H1 (cell line): ENCODE data around the gene PDK4. TPM values are rescaled to one million over a fixed set of nuclear protein-coding genes. Genes with fewer than 3 reads are reported as not detected.

Experiments used
- CTCF ChIA-PET: fragments of 300-600 bp; sonication (Branson Sonifier 250); formaldehyde crosslinking; loops from one replicate; lab custom pipeline; 2021; ENCODE audit not compliant: partially characterized antibody; lab: Charles Lee
- POLR2A ChIA-PET: fragments of 300-600 bp; sonication (Branson Sonifier 250); formaldehyde crosslinking; loops from one replicate; lab custom pipeline; 2021; ENCODE audit warnings: inconsistent platforms; ENCODE audit not compliant: partially characterized antibody; lab: Charles Lee
- DNase-seq, 2 experiments: peaks; one replicate each; pipeline versions ENCODE4 v3.0.0 to v3.0.0-alpha.2; 2010 to 2022; ENCODE audit warnings: low spot score in 2 of 2, low read depth in 1 of 2, mixed read lengths in 1 of 2
- FAIRE-seq: peaks from 2 replicates; lab custom pipeline; 2011; peaks lifted over from hg19 to GRCh38; lab: Jason Lieb, UNC
- H2AFZ ChIP-seq: 2 replicates; pipeline ENCODE4 v1.8.1; 2012; ENCODE audit warnings: low read length, inconsistent platforms
- H2AK5ac ChIP-seq: 2 replicates; pipeline ENCODE4 v1.6.1; 2013; ENCODE audit warnings: low read depth, low read length
- H2BK120ac ChIP-seq: replicated peaks from 2 replicates; pipeline ENCODE3; 2013; ENCODE audit warnings: low read depth, low read length, inconsistent platforms
- H2BK12ac ChIP-seq: 2 replicates; pipeline ENCODE4 v1.6.1; 2013; ENCODE audit warnings: low read depth, low read length
- H2BK15ac ChIP-seq: 2 replicates; pipeline ENCODE4 v1.6.1; 2013; ENCODE audit warnings: low read length
- H2BK20ac ChIP-seq: 2 replicates; pipeline ENCODE4 v1.6.1; 2013; ENCODE audit warnings: low read length
- H2BK5ac ChIP-seq: 2 replicates; pipeline ENCODE4 v1.6.1; 2013; ENCODE audit warnings: low read depth, low read length
- H3K14ac ChIP-seq: 2 replicates; pipeline ENCODE4 v1.6.1; 2013; ENCODE audit warnings: inconsistent platforms; ENCODE audit not compliant: insufficient read length
- H3K18ac ChIP-seq: 2 replicates; pipeline ENCODE4 v1.6.1; 2013; ENCODE audit warnings: low read length; ENCODE audit errors: extremely low read depth
- H3K23ac ChIP-seq: 2 replicates; pipeline ENCODE4 v1.6.1; 2013; ENCODE audit warnings: inconsistent platforms; ENCODE audit not compliant: insufficient read length
- H3K23me2 ChIP-seq: 2 replicates; pipeline ENCODE4 v1.6.1; 2013; ENCODE audit warnings: low read depth, low read length
- H3K27ac ChIP-seq: 2 replicates; pipeline ENCODE4 v1.6.1; 2011; ENCODE audit warnings: low read depth, low read length, inconsistent platforms
- H3K27me3 ChIP-seq, 4 experiments: replicated peaks in 1 of 4; 1 replicate in 1 of 4; 2 replicates in 3 of 4; pipeline versions ENCODE4 v1.6.1 to v1.8.1; 2011 to 2013; ENCODE audit warnings: low read length in 3 of 4, mild to moderate bottlenecking in 3 of 4, inconsistent platforms in 2 of 4, mixed read lengths in 2 of 4, moderate library complexity in 1 of 4; ENCODE audit not compliant: control insufficient read depth in 3 of 4, insufficient read depth in 3 of 4; ENCODE audit errors: extremely low read depth in 1 of 4
- H3K36me3 ChIP-seq, 4 experiments: 2 replicates each; pipeline versions ENCODE4 v1.6.1 to v1.8.1; 2011 to 2013; ENCODE audit warnings: mild to moderate bottlenecking in 4 of 4, low read length in 3 of 4, moderate library complexity in 2 of 4, control low read depth in 1 of 4, inconsistent platforms in 1 of 4; ENCODE audit not compliant: insufficient read depth in 4 of 4, control insufficient read depth in 2 of 4
- H3K4ac ChIP-seq: replicated peaks from 2 replicates; pipeline ENCODE3; 2013; ENCODE audit warnings: low read length, low read depth, mixed read lengths, inconsistent platforms; ENCODE audit not compliant: insufficient read length
- H3K4me1 ChIP-seq, 4 experiments: replicated peaks in 1 of 4; 1 replicate in 1 of 4; 2 replicates in 3 of 4; pipeline versions ENCODE4 v1.6.1 to v1.8.1; 2011 to 2013; ENCODE audit warnings: low read length in 3 of 4, inconsistent platforms in 2 of 4, mixed read lengths in 1 of 4; ENCODE audit not compliant: insufficient read depth in 4 of 4, control insufficient read depth in 3 of 4
- H3K4me2 ChIP-seq, 2 experiments: 2 replicates each; pipeline versions ENCODE4 v1.6.1 to v1.8.1; 2011 to 2013; ENCODE audit warnings: low read depth in 2 of 2, low read length in 2 of 2, control low read depth in 1 of 2, inconsistent platforms in 1 of 2, mild to moderate bottlenecking in 1 of 2; ENCODE audit not compliant: insufficient read depth in 1 of 2
- H3K4me3 ChIP-seq, 4 experiments: fragments of 200-600, 300-600 bp in 1 of 4; sonication (generic), shearing (Covaris generic), sonication (Bioruptor Twin) in 1 of 4; 2 replicates each; pipeline versions ENCODE4 v1.5.1 to v1.8.1; 2011 to 2016; ENCODE audit warnings: low read length in 4 of 4, low read depth in 3 of 4, control low read depth in 2 of 4, inconsistent platforms in 2 of 4, mild to moderate bottlenecking in 2 of 4, mixed read lengths in 1 of 4, moderate library complexity in 1 of 4; ENCODE audit not compliant: insufficient read depth in 2 of 4; ENCODE audit errors: extremely low read depth in 1 of 4
- H3K56ac ChIP-seq: replicated peaks from 2 replicates; pipeline ENCODE3; 2013; ENCODE audit warnings: low read depth, mild to moderate bottlenecking, mixed read lengths, low read length, inconsistent platforms; ENCODE audit not compliant: insufficient read length
- H3K79me1 ChIP-seq: 2 replicates; pipeline ENCODE4 v1.6.1; 2013; ENCODE audit warnings: low read depth, low read length, control low read depth
- H3K79me2 ChIP-seq, 2 experiments: 2 replicates each; pipeline versions ENCODE4 v1.6.1 to v1.8.1; 2012 to 2013; ENCODE audit warnings: low read length in 2 of 2, mild to moderate bottlenecking in 2 of 2, inconsistent platforms in 1 of 2; ENCODE audit not compliant: insufficient read depth in 2 of 2, control insufficient read depth in 1 of 2
- H3K9ac ChIP-seq, 4 experiments: replicated peaks in 1 of 4; 1 replicate in 1 of 4; 2 replicates in 3 of 4; pipeline versions ENCODE4 v1.6.1 to v1.8.1; 2011 to 2013; ENCODE audit warnings: low read depth in 3 of 4, low read length in 3 of 4, control low read depth in 2 of 4, mild to moderate bottlenecking in 2 of 4, moderate library complexity in 2 of 4, inconsistent platforms in 1 of 4; ENCODE audit errors: extremely low read depth in 1 of 4
- H3K9me3 ChIP-seq, 2 experiments: 2 replicates each; pipeline versions ENCODE4 v1.6.1 to v1.8.1; 2012 to 2013; ENCODE audit warnings: mild to moderate bottlenecking in 2 of 2, moderate library complexity in 2 of 2, control low read depth in 1 of 2, inconsistent platforms in 1 of 2, low read depth in 1 of 2, low read length in 1 of 2, mixed read lengths in 1 of 2; ENCODE audit not compliant: insufficient read depth in 2 of 2
- H4K20me1 ChIP-seq, 2 experiments: replicated peaks in 1 of 2; 2 replicates each; pipeline versions ENCODE3 to v1.8.1; 2011 to 2013; ENCODE audit warnings: inconsistent platforms in 2 of 2, low read length in 2 of 2, mild to moderate bottlenecking in 1 of 2; ENCODE audit not compliant: insufficient read depth in 2 of 2, control insufficient read depth in 1 of 2
- H4K5ac ChIP-seq: 2 replicates; pipeline ENCODE4 v1.6.1; 2013; ENCODE audit warnings: low read length, low read depth, mixed read lengths, inconsistent platforms; ENCODE audit not compliant: insufficient read length
- H4K8ac ChIP-seq: 2 replicates; pipeline ENCODE4 v1.8.0; 2013; ENCODE audit warnings: mild to moderate bottlenecking, moderate library complexity, low read length, inconsistent platforms; ENCODE audit not compliant: insufficient read depth; ENCODE audit errors: extremely low read depth
- H4K91ac ChIP-seq: replicated peaks from 2 replicates; pipeline ENCODE3; 2013; ENCODE audit warnings: low read length, mixed read lengths, inconsistent platforms; ENCODE audit not compliant: insufficient read length
- BACH1 ChIP-seq: IDR thresholded peaks from 2 replicates; pipeline ENCODE4 v1.6.1; 2012; ENCODE audit warnings: low read length, improper control_type of control experiment
- BCL11A ChIP-seq, 2 experiments: IDR thresholded peaks; one replicate each; pipeline ENCODE4 v1.6.1; 2011; ENCODE audit warnings: low read depth in 2 of 2, low read length in 2 of 2, mild to moderate bottlenecking in 2 of 2
- E2F6 ChIP-seq: IDR thresholded peaks from 2 replicates; pipeline ENCODE4 v1.6.1; 2012; ENCODE audit warnings: inconsistent platforms
- GTF2F1 ChIP-seq: IDR thresholded peaks from 2 replicates; pipeline ENCODE4 v1.6.1; 2012; ENCODE audit warnings: low read depth, low read length, improper control_type of control experiment, borderline replicate concordance
- KDM1A ChIP-seq: fragments of 200-600, 300-600 bp; sonication (generic); IDR thresholded peaks from 2 replicates; pipeline ENCODE4 v1.7.1; 2016; ENCODE audit warnings: mild to moderate bottlenecking, low read length, borderline replicate concordance
- KDM4A ChIP-seq: IDR thresholded peaks from one replicate; pipeline ENCODE4 v1.7.1; 2012; ENCODE audit warnings: low read depth, mild to moderate bottlenecking, moderate library complexity, low read length, inconsistent platforms; ENCODE audit not compliant: severe bottlenecking
- RFX5 ChIP-seq: IDR thresholded peaks from 2 replicates; pipeline ENCODE4 v1.6.1; 2011; ENCODE audit warnings: low read depth, low read length, improper control_type of control experiment, borderline replicate concordance
- SIN3A ChIP-seq, 2 experiments: IDR thresholded peaks in 1 of 2; conservative IDR thresholded peaks in 1 of 2; 2 replicates each; pipeline ENCODE4 v1.6.1; 2011 to 2012; ENCODE audit warnings: low read length in 2 of 2, improper control_type of control experiment in 1 of 2, low read depth in 1 of 2, mild to moderate bottlenecking in 1 of 2
- SRF ChIP-seq: IDR thresholded peaks from 2 replicates; pipeline ENCODE4 v1.6.1; 2011; ENCODE audit warnings: mild to moderate bottlenecking, low read depth, low read length, moderate library complexity
- WGBS, 2 experiments: shearing (Covaris generic) in 1 of 2; methylation state at CpG; one replicate each; pipeline versions ENCODE4 v1.1.6 to v1.1.7; 2013 to 2015; ENCODE audit warnings: low lambda C conversion rate in 2 of 2, mixed read lengths in 2 of 2, inconsistent platforms in 1 of 2, low coverage in 1 of 2, missing lambda C conversion rate in 1 of 2; ENCODE audit not compliant: insufficient replicate concordance in 2 of 2, insufficient coverage in 1 of 2, insufficient read length in 1 of 2; ENCODE audit errors: extremely low coverage in 1 of 2, missing lambda C conversion rate in 1 of 2; 5-methylcytosine and 5-hydroxymethylcytosine counted together
- polyA plus RNA-seq, 7 experiments: library from polyadenylated mRNA; depleted of rRNA in 3 of 7; stranded (reverse) in 5 of 7; unstranded in 2 of 7; fragments of >200 nt in 5 of 7; fragments of 200-250 nt in 2 of 7; gene quantifications; 1 replicate in 5 of 7; 2 replicates in 1 of 7; 4 replicates in 1 of 7; pipeline versions ENCODE4 v1.2.1 to v1.2.3, GENCODE V29; 2011 to 2013; ENCODE audit warnings: missing spikeins in 2 of 7, mixed read lengths in 2 of 7
- total RNA-seq: library from RNA; stranded (reverse); fragmentation: NEBNext Ultra II Directional; extraction: Animal tissue kit (Norgen Biotek cat#: 25700); gene quantifications from 2 replicates; pipeline ENCODE4 v1.2.1, GENCODE V29; 2021

The PDK4 gene
- total and polyA plus RNA-seq, 2 of the 8 experiments (the other 6 are each of a cell fraction or from before 2014, with no cell fraction given): 0.26 TPM; not detected in 1

GRCh38 chr7:95536656-95537311 is 59.5 kb downstream of the PDK4 start:
- H4K91ac ChIP-seq: no peak overlapping the region
- H2BK5ac ChIP-seq: no peak overlapping the region
- H3K23me2 ChIP-seq: no peaks in the 10 kb centered on the region
- no peak overlapping the region for H3K4me3 ChIP-seq
- H3K14ac ChIP-seq: no peak overlapping the region
- no peak overlapping the region for H4K8ac ChIP-seq
- H3K27ac ChIP-seq: no peak overlapping the region
- ChIA-PET POLR2A (no interaction called here), CTCF (interaction anchor here (0.8 to 17.5 kb wide), 7 partner anchors 8 to 152 kb away, joined by 3 to 482 read pairs (median 5); no protein-coding TSS in a partner anchor)
- no peak overlapping the region for H2BK120ac ChIP-seq
- DNase-seq (no peak), FAIRE-seq (no peak)
- H3K4me1 ChIP-seq: no peaks in the 10 kb centered on the region
- no peak overlapping the region for H2AK5ac ChIP-seq
- H3K4me2 ChIP-seq: no peak overlapping the region
- no peak overlapping the region for H2AFZ ChIP-seq
- no peaks in the 10 kb centered on the region for H3K36me3 ChIP-seq
- no peaks in the 10 kb centered on the region for H3K79me2 ChIP-seq
- H2BK12ac ChIP-seq: no peak overlapping the region
- no peak overlapping the region for H2BK15ac ChIP-seq
- no peak overlapping the region for H3K4ac ChIP-seq
- H3K9ac ChIP-seq: no peak overlapping the region
- 87% methylated on average over 2 of the region's 2 CpGs; no CpG with 5 or more reads in 1 of the 2 experiments for WGBS, 2 experiments
- no peak overlapping the region for H4K5ac ChIP-seq
- peaks cover 0 to 1% (median 0%) of the 10 kb centered on the region in 4 experiments; a peak in 1 of 7 replicates for H3K27me3 ChIP-seq
- no peak overlapping the region for H3K18ac ChIP-seq
- no peaks in the 10 kb centered on the region for H3K9me3 ChIP-seq
- H3K79me1 ChIP-seq: no peaks in the 10 kb centered on the region
- no peak overlapping the region for H3K23ac ChIP-seq
- H3K56ac ChIP-seq: no peak overlapping the region
- no peaks in the 10 kb centered on the region for H4K20me1 ChIP-seq
- no peak for TF ChIP-seq E2F6
- TF ChIP-seq KDM1A: no peak
- no peak for TF ChIP-seq RFX5
- no peak for TF ChIP-seq BACH1
- TF ChIP-seq KDM4A: no peak
- no peak for TF ChIP-seq SIN3A (conservative IDR thresholded peaks at IDR 0.05 in 1 of 2, IDR thresholded peaks at IDR 0.05 in 1 of 2; ENCODE audit: low read depth in 1 of 2, low read length in 2 of 2)
- TF ChIP-seq GTF2F1: no peak
- TF ChIP-seq SRF: no peak
- TF ChIP-seq BCL11A (IDR thresholded peaks at IDR 0.05; ENCODE audit: low read depth in 2 of 2, low read length in 2 of 2): no peak
- TF ChIP-seq, all 59 proteins: peak for 0
- no peak overlapping the region for H2BK20ac ChIP-seq
